K562 (cell line): Measurements from ENCODE around the gene NKIRAS2.

Source experiments
- NFXL1 ChIP-seq: fragments of 450-650 bp; formaldehyde crosslinking; IDR thresholded peaks from 2 replicates; pipeline ENCODE4 v1.4.0; 2021; ENCODE audit warnings: mild to moderate bottlenecking
- POLR2A ChIP-seq: fragments of 450-650 bp; conservative IDR thresholded peaks from 2 replicates; pipeline ENCODE4 v1.6.1; 2016
- ZNF280B ChIP-seq: fragments of 250-450 bp; sonication (Bioruptor Pico); IDR thresholded peaks from 2 replicates; pipeline ENCODE4 v1.5.1; 2021; ENCODE audit warnings: mild to moderate bottlenecking

GRCh38 chr17:42065201-42065600 lies 45.3 kb downstream of the NKIRAS2 start:
- TF ChIP-seq ZNF280B (no peak), POLR2A (no peak), NFXL1 (CRISPR knock-in tag) (no peak)
